Kidney tubule cell (primary cell): ENCODE measurements around the gene ABCB4.
"Not testable (repeated sequence)": the region's sequence is repeated elsewhere in the genome, so short reads cannot be mapped to it uniquely, and the experiment has no call there.

Experiments
- DNase-seq: peaks from one replicate; pipeline ENCODE4 v3.0.0-alpha.2; 2018; ENCODE audit warnings: low spot score

The ABCB4 gene

GRCh38 chr7:87476179-87476557 is 688 bp upstream of the ABCB4 start:
- DNase-seq, result no peak

GRCh38 chr7:87474533-87475358 is 734 bp downstream of the ABCB4 start:
- DNase-seq, result peak; percentile 81

GRCh38 chr7:87473986-87474385 is 1.5 kb downstream of the ABCB4 start:
- no peak for DNase-seq

- DNase-seq, result no peak
Observed at GRCh38 chr7:87473192-87473591, 2.3 kb downstream of the ABCB4 start.

- no peak for DNase-seq
Observed at GRCh38 chr7:87471473-87471872, 4.0 kb downstream of the ABCB4 start.

GRCh38 chr7:87469204-87469603 is 6.3 kb downstream of the ABCB4 start:
- DNase-seq, result not testable (repeated sequence)

GRCh38 chr7:87465534-87465880 is 10.0 kb downstream of the ABCB4 start:
- DNase-seq, result not testable (repeated sequence)

GRCh38 chr7:87464830-87465533 is 10.5 kb downstream of the ABCB4 start:
- not testable (repeated sequence) for DNase-seq

- no peak for DNase-seq
Observed at GRCh38 chr7:87463982-87464381, 11.5 kb downstream of the ABCB4 start.

- not testable (repeated sequence) for DNase-seq
Observed at GRCh38 chr7:87460444-87460843, 15.0 kb downstream of the ABCB4 start.

GRCh38 chr7:87459941-87460340 is 15.5 kb downstream of the ABCB4 start:
- DNase-seq, result no peak

- DNase-seq, result no peak
Observed at GRCh38 chr7:87458148-87458547, 17.3 kb downstream of the ABCB4 start.

- DNase-seq, result no peak
Observed at GRCh38 chr7:87456247-87456646, 19.2 kb downstream of the ABCB4 start.

GRCh38 chr7:87452279-87452678 is 23.2 kb downstream of the ABCB4 start:
- DNase-seq, result no peak

GRCh38 chr7:87451187-87451586 is 24.3 kb downstream of the ABCB4 start:
- peak; percentile 14 for DNase-seq

GRCh38 chr7:87450706-87451105 is 24.8 kb downstream of the ABCB4 start:
- no peak for DNase-seq

- DNase-seq, result peak; percentile 49
Observed at GRCh38 chr7:87448388-87448787, 27.1 kb downstream of the ABCB4 start.

GRCh38 chr7:87447116-87447635 is 28.3 kb downstream of the ABCB4 start:
- DNase-seq, result no peak

GRCh38 chr7:87445897-87446296 is 29.6 kb downstream of the ABCB4 start:
- no peak for DNase-seq

- DNase-seq, result peak; percentile 64
Observed at GRCh38 chr7:87435546-87435945, 39.9 kb downstream of the ABCB4 start.

- no peak for DNase-seq
Observed at GRCh38 chr7:87432536-87432935, 42.9 kb downstream of the ABCB4 start.

- DNase-seq, result no peak
Observed at GRCh38 chr7:87427288-87427687, 48.2 kb downstream of the ABCB4 start.

- DNase-seq, result no peak
Observed at GRCh38 chr7:87426160-87426559, 49.3 kb downstream of the ABCB4 start.
